GM18951 (cell line): ENCODE results near the gene CYP4F3.

Source experiments
- POLR2A ChIP-seq: IDR thresholded peaks from 4 replicates; pipeline ENCODE4 v1.6.1; 2011; ENCODE audit warnings: mild to moderate bottlenecking; ENCODE audit not compliant: insufficient read length, insufficient read depth; ENCODE audit errors: extremely low read depth
- in situ Hi-C: fragments of 300-500 bp; cut with MboI; formaldehyde crosslinking; loops from one replicate; pipeline ENCODE4 v1.12.0; 2022; ENCODE audit warnings: low sequenced_read_pairs, mixed read lengths, inconsistent platforms; ENCODE audit not compliant: unreplicated experiment

Gene CYP4F3

GRCh38 chr19:15696654-15697194, 56.0 kb downstream of the CYP4F3 start:
- in situ Hi-C loops: no loop called here
- TF ChIP-seq POLR2A: no peak

- TF ChIP-seq POLR2A: no peak
- in situ Hi-C loops: no loop called here
These were observed 61.2 kb downstream of the CYP4F3 start for GRCh38 chr19:15701757-15702533.

GRCh38 chr19:15702534-15702930, 61.8 kb downstream of the CYP4F3 start:
- TF ChIP-seq POLR2A: no peak
- in situ Hi-C loops: no loop called here
